H1 (cell line): ENCODE data around the gene RNF31. TPM values are rescaled to one million over a fixed set of nuclear protein-coding genes. Genes with fewer than 3 reads are reported as not detected.

Experiments used
- CTCF ChIA-PET: fragments of 300-600 bp; sonication (Branson Sonifier 250); formaldehyde crosslinking; loops from one replicate; lab custom pipeline; 2021; ENCODE audit not compliant: partially characterized antibody; lab: Charles Lee
- POLR2A ChIA-PET: fragments of 300-600 bp; sonication (Branson Sonifier 250); formaldehyde crosslinking; loops from one replicate; lab custom pipeline; 2021; ENCODE audit warnings: inconsistent platforms; ENCODE audit not compliant: partially characterized antibody; lab: Charles Lee
- DNase-seq, 2 experiments: peaks; one replicate each; pipeline versions ENCODE4 v3.0.0 to v3.0.0-alpha.2; 2010 to 2022; ENCODE audit warnings: low spot score in 2 of 2, low read depth in 1 of 2, mixed read lengths in 1 of 2
- FAIRE-seq: peaks from 2 replicates; lab custom pipeline; 2011; peaks lifted over from hg19 to GRCh38; lab: Jason Lieb, UNC
- H2AFZ ChIP-seq: 2 replicates; pipeline ENCODE4 v1.8.1; 2012; ENCODE audit warnings: low read length, inconsistent platforms
- H2AK5ac ChIP-seq: 2 replicates; pipeline ENCODE4 v1.6.1; 2013; ENCODE audit warnings: low read depth, low read length
- H2BK120ac ChIP-seq: replicated peaks from 2 replicates; pipeline ENCODE3; 2013; ENCODE audit warnings: low read depth, low read length, inconsistent platforms
- H2BK12ac ChIP-seq: 2 replicates; pipeline ENCODE4 v1.6.1; 2013; ENCODE audit warnings: low read depth, low read length
- H2BK15ac ChIP-seq: 2 replicates; pipeline ENCODE4 v1.6.1; 2013; ENCODE audit warnings: low read length
- H2BK20ac ChIP-seq: 2 replicates; pipeline ENCODE4 v1.6.1; 2013; ENCODE audit warnings: low read length
- H2BK5ac ChIP-seq: 2 replicates; pipeline ENCODE4 v1.6.1; 2013; ENCODE audit warnings: low read depth, low read length
- H3K14ac ChIP-seq: 2 replicates; pipeline ENCODE4 v1.6.1; 2013; ENCODE audit warnings: inconsistent platforms; ENCODE audit not compliant: insufficient read length
- H3K18ac ChIP-seq: 2 replicates; pipeline ENCODE4 v1.6.1; 2013; ENCODE audit warnings: low read length; ENCODE audit errors: extremely low read depth
- H3K23ac ChIP-seq: 2 replicates; pipeline ENCODE4 v1.6.1; 2013; ENCODE audit warnings: inconsistent platforms; ENCODE audit not compliant: insufficient read length
- H3K23me2 ChIP-seq: 2 replicates; pipeline ENCODE4 v1.6.1; 2013; ENCODE audit warnings: low read depth, low read length
- H3K27ac ChIP-seq: 2 replicates; pipeline ENCODE4 v1.6.1; 2011; ENCODE audit warnings: low read depth, low read length, inconsistent platforms
- H3K27me3 ChIP-seq, 4 experiments: replicated peaks in 1 of 4; 1 replicate in 1 of 4; 2 replicates in 3 of 4; pipeline versions ENCODE4 v1.6.1 to v1.8.1; 2011 to 2013; ENCODE audit warnings: low read length in 3 of 4, mild to moderate bottlenecking in 3 of 4, inconsistent platforms in 2 of 4, mixed read lengths in 2 of 4, moderate library complexity in 1 of 4; ENCODE audit not compliant: control insufficient read depth in 3 of 4, insufficient read depth in 3 of 4; ENCODE audit errors: extremely low read depth in 1 of 4
- H3K36me3 ChIP-seq, 4 experiments: 2 replicates each; pipeline versions ENCODE4 v1.6.1 to v1.8.1; 2011 to 2013; ENCODE audit warnings: mild to moderate bottlenecking in 4 of 4, low read length in 3 of 4, moderate library complexity in 2 of 4, control low read depth in 1 of 4, inconsistent platforms in 1 of 4; ENCODE audit not compliant: insufficient read depth in 4 of 4, control insufficient read depth in 2 of 4
- H3K4ac ChIP-seq: replicated peaks from 2 replicates; pipeline ENCODE3; 2013; ENCODE audit warnings: low read length, low read depth, mixed read lengths, inconsistent platforms; ENCODE audit not compliant: insufficient read length
- H3K4me1 ChIP-seq, 4 experiments: replicated peaks in 1 of 4; 1 replicate in 1 of 4; 2 replicates in 3 of 4; pipeline versions ENCODE4 v1.6.1 to v1.8.1; 2011 to 2013; ENCODE audit warnings: low read length in 3 of 4, inconsistent platforms in 2 of 4, mixed read lengths in 1 of 4; ENCODE audit not compliant: insufficient read depth in 4 of 4, control insufficient read depth in 3 of 4
- H3K4me2 ChIP-seq, 2 experiments: 2 replicates each; pipeline versions ENCODE4 v1.6.1 to v1.8.1; 2011 to 2013; ENCODE audit warnings: low read depth in 2 of 2, low read length in 2 of 2, control low read depth in 1 of 2, inconsistent platforms in 1 of 2, mild to moderate bottlenecking in 1 of 2; ENCODE audit not compliant: insufficient read depth in 1 of 2
- H3K4me3 ChIP-seq, 4 experiments: fragments of 200-600, 300-600 bp in 1 of 4; sonication (generic), shearing (Covaris generic), sonication (Bioruptor Twin) in 1 of 4; 2 replicates each; pipeline versions ENCODE4 v1.5.1 to v1.8.1; 2011 to 2016; ENCODE audit warnings: low read length in 4 of 4, low read depth in 3 of 4, control low read depth in 2 of 4, inconsistent platforms in 2 of 4, mild to moderate bottlenecking in 2 of 4, mixed read lengths in 1 of 4, moderate library complexity in 1 of 4; ENCODE audit not compliant: insufficient read depth in 2 of 4; ENCODE audit errors: extremely low read depth in 1 of 4
- H3K56ac ChIP-seq: replicated peaks from 2 replicates; pipeline ENCODE3; 2013; ENCODE audit warnings: low read depth, mild to moderate bottlenecking, mixed read lengths, low read length, inconsistent platforms; ENCODE audit not compliant: insufficient read length
- H3K79me1 ChIP-seq: 2 replicates; pipeline ENCODE4 v1.6.1; 2013; ENCODE audit warnings: low read depth, low read length, control low read depth
- H3K79me2 ChIP-seq, 2 experiments: 2 replicates each; pipeline versions ENCODE4 v1.6.1 to v1.8.1; 2012 to 2013; ENCODE audit warnings: low read length in 2 of 2, mild to moderate bottlenecking in 2 of 2, inconsistent platforms in 1 of 2; ENCODE audit not compliant: insufficient read depth in 2 of 2, control insufficient read depth in 1 of 2
- H3K9ac ChIP-seq, 4 experiments: replicated peaks in 1 of 4; 1 replicate in 1 of 4; 2 replicates in 3 of 4; pipeline versions ENCODE4 v1.6.1 to v1.8.1; 2011 to 2013; ENCODE audit warnings: low read depth in 3 of 4, low read length in 3 of 4, control low read depth in 2 of 4, mild to moderate bottlenecking in 2 of 4, moderate library complexity in 2 of 4, inconsistent platforms in 1 of 4; ENCODE audit errors: extremely low read depth in 1 of 4
- H3K9me3 ChIP-seq, 2 experiments: 2 replicates each; pipeline versions ENCODE4 v1.6.1 to v1.8.1; 2012 to 2013; ENCODE audit warnings: mild to moderate bottlenecking in 2 of 2, moderate library complexity in 2 of 2, control low read depth in 1 of 2, inconsistent platforms in 1 of 2, low read depth in 1 of 2, low read length in 1 of 2, mixed read lengths in 1 of 2; ENCODE audit not compliant: insufficient read depth in 2 of 2
- H4K20me1 ChIP-seq, 2 experiments: replicated peaks in 1 of 2; 2 replicates each; pipeline versions ENCODE3 to v1.8.1; 2011 to 2013; ENCODE audit warnings: inconsistent platforms in 2 of 2, low read length in 2 of 2, mild to moderate bottlenecking in 1 of 2; ENCODE audit not compliant: insufficient read depth in 2 of 2, control insufficient read depth in 1 of 2
- H4K5ac ChIP-seq: 2 replicates; pipeline ENCODE4 v1.6.1; 2013; ENCODE audit warnings: low read length, low read depth, mixed read lengths, inconsistent platforms; ENCODE audit not compliant: insufficient read length
- H4K8ac ChIP-seq: 2 replicates; pipeline ENCODE4 v1.8.0; 2013; ENCODE audit warnings: mild to moderate bottlenecking, moderate library complexity, low read length, inconsistent platforms; ENCODE audit not compliant: insufficient read depth; ENCODE audit errors: extremely low read depth
- H4K91ac ChIP-seq: replicated peaks from 2 replicates; pipeline ENCODE3; 2013; ENCODE audit warnings: low read length, mixed read lengths, inconsistent platforms; ENCODE audit not compliant: insufficient read length
- BCL11A ChIP-seq, 2 experiments: IDR thresholded peaks; one replicate each; pipeline ENCODE4 v1.6.1; 2011; ENCODE audit warnings: low read depth in 2 of 2, low read length in 2 of 2, mild to moderate bottlenecking in 2 of 2
- BRCA1 ChIP-seq: IDR thresholded peaks from 2 replicates; pipeline ENCODE4 v1.6.1; 2012; ENCODE audit warnings: low read depth, low read length, improper control_type of control experiment
- CHD2 ChIP-seq: IDR thresholded peaks from 2 replicates; pipeline ENCODE4 v1.6.1; 2012; ENCODE audit warnings: low read length, improper control_type of control experiment
- CREB1 ChIP-seq: IDR thresholded peaks from 2 replicates; pipeline ENCODE4 v1.6.1; 2012; ENCODE audit warnings: inconsistent platforms
- EZH2 ChIP-seq: fragments of 200-600 bp; sonication (generic); IDR thresholded peaks from 2 replicates; pipeline ENCODE4 v1.7.1; 2012; ENCODE audit warnings: low read depth, mild to moderate bottlenecking, moderate library complexity, low read length, inconsistent platforms; ENCODE audit not compliant: severe bottlenecking
- GTF2F1 ChIP-seq: IDR thresholded peaks from 2 replicates; pipeline ENCODE4 v1.6.1; 2012; ENCODE audit warnings: low read depth, low read length, improper control_type of control experiment, borderline replicate concordance
- HDAC6 ChIP-seq: IDR thresholded peaks from one replicate; pipeline ENCODE4 v1.7.1; 2012; ENCODE audit warnings: low read depth, mild to moderate bottlenecking, inconsistent platforms, low read length, moderate library complexity
- RAD21 ChIP-seq, 2 experiments: IDR thresholded peaks in 1 of 2; conservative IDR thresholded peaks in 1 of 2; 2 replicates each; pipeline ENCODE4 v1.6.1; 2011; ENCODE audit warnings: low read depth in 2 of 2, low read length in 2 of 2, improper control_type of control experiment in 1 of 2, inconsistent platforms in 1 of 2, mild to moderate bottlenecking in 1 of 2, moderate library complexity in 1 of 2
- SAP30 ChIP-seq: fragments of 300-600 bp; sonication (generic); IDR thresholded peaks from 2 replicates; pipeline ENCODE4 v1.7.1; 2012; ENCODE audit warnings: low read length, moderate library complexity, mild to moderate bottlenecking, inconsistent platforms; ENCODE audit not compliant: insufficient read depth, insufficient replicate concordance
- SIN3A ChIP-seq, 2 experiments: IDR thresholded peaks in 1 of 2; conservative IDR thresholded peaks in 1 of 2; 2 replicates each; pipeline ENCODE4 v1.6.1; 2011 to 2012; ENCODE audit warnings: low read length in 2 of 2, improper control_type of control experiment in 1 of 2, low read depth in 1 of 2, mild to moderate bottlenecking in 1 of 2
- SIRT6 ChIP-seq: IDR thresholded peaks from one replicate; pipeline ENCODE4 v1.7.1; 2012; ENCODE audit warnings: low read length, inconsistent platforms
- SP1 ChIP-seq: IDR thresholded peaks from 2 replicates; pipeline ENCODE4 v1.6.1; 2011; ENCODE audit warnings: low read depth, low read length
- SP4 ChIP-seq: IDR thresholded peaks from 2 replicates; pipeline ENCODE4 v1.6.1; 2012; ENCODE audit warnings: low read length, inconsistent platforms
- TBP ChIP-seq: IDR thresholded peaks from 2 replicates; pipeline ENCODE4 v1.6.1; 2011; ENCODE audit warnings: low read depth, low read length, improper control_type of control experiment
- TEAD4 ChIP-seq: IDR thresholded peaks from 2 replicates; pipeline ENCODE4 v1.6.1; 2012; ENCODE audit warnings: low read depth, low read length, inconsistent platforms, mixed read lengths
- WGBS, 2 experiments: shearing (Covaris generic) in 1 of 2; methylation state at CpG; one replicate each; pipeline versions ENCODE4 v1.1.6 to v1.1.7; 2013 to 2015; ENCODE audit warnings: low lambda C conversion rate in 2 of 2, mixed read lengths in 2 of 2, inconsistent platforms in 1 of 2, low coverage in 1 of 2, missing lambda C conversion rate in 1 of 2; ENCODE audit not compliant: insufficient replicate concordance in 2 of 2, insufficient coverage in 1 of 2, insufficient read length in 1 of 2; ENCODE audit errors: extremely low coverage in 1 of 2, missing lambda C conversion rate in 1 of 2; 5-methylcytosine and 5-hydroxymethylcytosine counted together
- polyA plus RNA-seq, 7 experiments: library from polyadenylated mRNA; depleted of rRNA in 3 of 7; stranded (reverse) in 5 of 7; unstranded in 2 of 7; fragments of >200 nt in 5 of 7; fragments of 200-250 nt in 2 of 7; gene quantifications; 1 replicate in 5 of 7; 2 replicates in 1 of 7; 4 replicates in 1 of 7; pipeline versions ENCODE4 v1.2.1 to v1.2.3, GENCODE V29; 2011 to 2013; ENCODE audit warnings: missing spikeins in 2 of 7, mixed read lengths in 2 of 7
- total RNA-seq: library from RNA; stranded (reverse); fragmentation: NEBNext Ultra II Directional; extraction: Animal tissue kit (Norgen Biotek cat#: 25700); gene quantifications from 2 replicates; pipeline ENCODE4 v1.2.1, GENCODE V29; 2021

RNF31 gene
- total and polyA plus RNA-seq, 2 of the 8 experiments (the other 6 are each of a cell fraction or from before 2014, with no cell fraction given) = 17.5 to 72.0 TPM

- 91% methylated on average over 12 of the region's 15 CpGs; no CpG with 5 or more reads in 1 of the 2 experiments for WGBS, 2 experiments
- no peak overlapping the region for H2AK5ac ChIP-seq
- TF ChIP-seq SIRT6 (no peak), RAD21 (IDR thresholded peaks at IDR 0.05 in 1 of 2, conservative IDR thresholded peaks at IDR 0.05 in 1 of 2; ENCODE audit: low read depth in 2 of 2, low read length in 2 of 2) (no peak), GTF2F1 (no peak), SP1 (no peak), SIN3A (conservative IDR thresholded peaks at IDR 0.05 in 1 of 2, IDR thresholded peaks at IDR 0.05 in 1 of 2; ENCODE audit: low read depth in 1 of 2, low read length in 2 of 2) (no peak), TBP (no peak), HDAC6 (no peak), CHD2 (no peak), CREB1 (no peak), SAP30 (no peak), EZH2 (no peak), BCL11A (IDR thresholded peaks at IDR 0.05; ENCODE audit: low read depth in 2 of 2, low read length in 2 of 2) (no peak), SP4 (no peak), TEAD4 (no peak), BRCA1 (no peak)
These were observed 15.7 kb upstream of the RNF31 start for GRCh38 chr14:24131549-24131966.

More at GRCh38 chr14:24131549-24131966, 15.7 kb upstream of the RNF31 start:
- Histone ChIP-seq H3K79me1 (no peaks in the 10 kb centered on the region), H2AFZ (no peak overlapping the region), H3K4ac (no peak overlapping the region), H2BK20ac (no peak overlapping the region), H2BK15ac (no peak overlapping the region), H3K23me2 (peaks cover 5% of the 10 kb centered on the region; the same call in 1 of the 2 replicates), H2BK120ac (no peak overlapping the region), H2BK12ac (no peak overlapping the region), H3K14ac (no peak overlapping the region), H3K9ac (no peak overlapping the region; a peak in 1 of 7 replicates), H3K4me3 (no peak overlapping the region), H3K4me2 (no peak overlapping the region), H3K9me3 (no peaks in the 10 kb centered on the region), H3K36me3 (no peaks in the 10 kb centered on the region), H3K27me3 (no peaks in the 10 kb centered on the region), H3K56ac (no peak overlapping the region), H4K8ac (peak overlapping the region; percentile 57; the same call in 1 of the 2 replicates), H4K5ac (no peak overlapping the region), H3K27ac (no peak overlapping the region), H3K23ac (no peak overlapping the region), H3K4me1 (peaks cover 0 to 4% (median under 1%) of the 10 kb centered on the region in 4 experiments; a peak in 3 of 7 replicates), H4K20me1 (no peaks in the 10 kb centered on the region), H3K79me2 (no peaks in the 10 kb centered on the region), H3K18ac (no peak overlapping the region), H4K91ac (no peak overlapping the region), H2BK5ac (no peak overlapping the region)
- ChIA-PET CTCF (interaction anchor here (0.8 to 0.9 kb wide), 2 partner anchors 46 to 139 kb away, joined by 3 read pairs; partner anchors contain the start of gene RABGGTA), POLR2A (interaction anchor here (0.9 to 11.1 kb wide), 6 partner anchors 9 to 46 kb away, joined by 4 to 100 read pairs (median 8); partner anchors contain the start of genes DCAF11, EMC9 and NRL)
- DNase-seq (no peak), FAIRE-seq (no peak)
